Measurements from ENCODE around the gene PTGDR2.

PTGDR2 gene

GRCh38 chr11:60874421-60875365 is 18.9 kb upstream of the PTGDR2 start:
- DNase-seq = no peak

DNA sequence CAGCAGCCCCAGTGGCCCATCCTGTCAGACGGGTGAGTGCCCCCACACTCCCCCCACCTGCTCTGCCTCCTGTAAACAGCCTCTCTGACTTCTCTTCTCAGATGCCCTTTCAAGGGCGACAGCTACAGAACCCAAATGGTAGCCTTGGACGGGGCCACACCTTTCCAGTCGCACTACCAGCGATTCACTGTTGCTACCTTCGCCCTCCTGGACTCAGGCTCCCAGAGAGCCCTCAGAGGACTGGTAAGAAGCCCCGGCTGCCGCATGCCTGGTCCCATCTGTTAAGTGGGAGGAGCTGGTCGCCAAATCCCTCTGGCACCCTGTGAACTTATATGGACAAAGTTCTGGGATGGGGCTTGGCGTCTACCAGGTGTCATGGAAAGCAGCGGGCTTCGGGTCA is 17.8 kb upstream of the PTGDR2 start:
- no peak for DNase-seq

DNA sequence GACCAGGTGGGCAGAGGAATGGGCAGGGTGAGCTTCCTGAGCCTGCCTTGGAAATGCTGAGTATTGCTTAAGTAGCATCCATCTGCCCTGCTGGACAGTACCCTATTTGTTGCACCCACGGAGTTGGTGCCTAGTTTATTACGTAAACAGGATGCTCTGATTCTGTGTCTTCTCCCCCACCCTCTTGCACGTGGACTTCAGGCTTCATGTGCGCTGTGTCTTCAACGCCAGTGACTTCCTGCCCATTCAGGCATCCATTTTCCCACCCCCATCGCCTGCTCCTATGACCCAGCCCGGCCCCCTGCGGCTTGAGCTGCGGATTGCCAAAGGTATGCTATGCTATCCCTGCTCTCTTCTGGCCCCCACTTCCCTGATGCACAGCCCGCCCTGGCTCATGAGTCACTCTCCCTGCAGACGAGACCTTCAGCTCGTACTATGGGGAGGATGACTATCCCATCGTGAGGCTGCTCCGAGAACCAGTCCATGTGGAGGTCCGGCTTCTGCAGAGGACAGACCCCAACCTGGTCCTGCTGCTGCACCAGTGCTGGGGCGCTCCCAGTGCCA is 17.3 kb upstream of the PTGDR2 start:
- DNase-seq = peak in 1 of 14 donors; percentile 61

DNA sequence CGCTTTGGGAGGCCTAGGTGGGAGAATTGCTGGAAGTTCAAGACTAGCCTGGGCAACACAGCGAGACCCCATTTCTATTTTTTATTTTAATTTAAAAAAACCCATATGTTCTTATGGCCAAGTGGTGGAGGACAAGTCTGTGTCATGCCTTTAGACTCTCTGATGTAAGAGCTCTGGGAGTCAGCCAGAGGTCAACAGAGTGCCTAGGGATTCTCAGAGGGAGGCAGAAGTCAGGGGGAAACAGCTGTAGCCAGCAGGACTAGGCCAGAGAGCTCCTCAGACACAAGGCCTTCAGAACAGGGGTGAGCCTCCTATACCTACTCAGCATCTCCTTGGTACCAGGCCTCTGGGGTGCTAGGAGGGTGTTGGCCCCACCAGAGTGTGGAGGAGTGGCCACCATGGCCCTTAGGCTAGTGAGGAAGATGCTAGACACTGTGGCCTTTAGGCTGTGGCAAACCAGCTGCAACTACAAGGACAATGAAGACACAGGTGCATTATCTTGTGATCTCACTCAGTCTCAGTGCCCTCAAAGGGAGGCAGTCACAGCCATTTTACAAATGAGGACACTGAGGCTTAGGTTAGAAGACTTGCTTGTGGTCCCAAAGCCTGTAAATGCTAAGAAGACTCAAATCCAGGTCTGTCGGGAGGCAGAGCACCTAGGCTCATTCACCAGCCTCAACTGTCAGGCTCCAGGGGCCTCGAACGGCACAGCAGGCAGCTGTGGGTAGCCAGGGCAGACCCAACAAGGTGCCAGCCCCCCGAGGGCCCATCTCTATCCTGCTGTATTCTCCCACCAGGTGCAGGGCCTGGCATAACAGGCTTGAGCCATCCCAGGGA is 16.6 kb upstream of the PTGDR2 start:
- DNase-seq = no peak

DNA sequence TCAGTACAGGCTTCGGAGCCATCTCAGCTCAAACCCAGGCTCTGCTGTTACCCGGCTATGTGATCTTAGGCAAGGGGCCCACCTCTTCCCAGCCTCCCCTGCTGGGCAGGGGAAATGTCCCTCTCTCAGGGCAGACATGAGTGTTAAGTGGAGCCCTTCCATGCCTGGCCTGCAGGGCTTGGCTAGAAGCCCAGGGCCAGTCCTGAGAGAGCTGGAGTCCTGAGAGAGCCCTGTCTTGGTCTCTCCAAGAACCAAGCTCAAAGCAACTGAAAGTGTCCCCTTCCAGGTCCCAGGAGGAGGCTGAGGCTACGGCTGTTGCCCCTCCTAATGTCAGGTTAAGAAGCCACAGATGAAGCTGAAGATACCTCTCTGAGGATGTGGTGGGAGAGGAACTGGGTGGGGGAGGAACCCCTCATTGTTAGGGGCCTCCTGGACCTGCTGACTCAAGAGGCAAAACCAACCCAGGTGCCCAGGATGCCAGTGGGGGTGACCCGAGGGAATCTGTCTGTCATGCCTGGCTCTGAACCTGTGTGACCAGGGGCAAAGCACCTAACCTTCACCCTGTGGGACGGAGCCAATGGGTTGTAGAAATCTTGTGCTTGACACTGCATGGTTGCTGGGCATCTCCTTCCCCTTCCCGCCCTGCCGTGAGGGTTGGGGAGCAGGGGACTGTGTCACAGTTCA is 15.8 kb upstream of the PTGDR2 start:
- peak in 1 of 14 donors; percentile 12 for DNase-seq

DNA sequence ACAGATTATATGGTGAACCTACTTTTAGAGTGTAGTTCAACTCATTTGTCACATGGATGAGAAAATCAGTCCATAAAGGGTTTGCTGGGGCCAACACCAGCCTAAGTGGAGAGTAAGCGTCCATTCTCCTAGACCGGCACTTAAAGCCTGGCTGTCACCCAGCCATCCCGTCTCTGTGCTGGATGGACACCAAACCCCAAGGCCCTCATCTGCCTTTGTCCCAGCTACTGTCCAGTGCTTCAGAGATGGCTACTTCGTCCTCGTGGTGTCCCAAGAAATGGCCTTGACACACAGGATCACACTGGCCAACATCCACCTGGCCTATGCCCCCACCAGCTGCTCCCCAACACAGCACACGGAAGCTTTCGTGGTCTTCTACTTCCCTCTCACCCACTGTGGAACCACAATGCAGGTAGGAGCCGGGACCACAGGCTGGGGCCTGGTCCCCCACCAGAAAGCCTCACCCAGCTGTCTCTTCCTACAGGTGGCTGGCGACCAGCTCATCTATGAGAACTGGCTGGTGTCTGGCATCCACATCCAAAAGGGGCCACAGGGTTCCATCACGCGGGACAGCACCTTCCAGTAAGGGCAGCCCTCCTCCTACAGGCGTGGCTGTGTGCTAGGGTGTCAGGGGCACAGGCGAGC is 15.1 kb upstream of the PTGDR2 start:
- no peak for DNase-seq

DNA sequence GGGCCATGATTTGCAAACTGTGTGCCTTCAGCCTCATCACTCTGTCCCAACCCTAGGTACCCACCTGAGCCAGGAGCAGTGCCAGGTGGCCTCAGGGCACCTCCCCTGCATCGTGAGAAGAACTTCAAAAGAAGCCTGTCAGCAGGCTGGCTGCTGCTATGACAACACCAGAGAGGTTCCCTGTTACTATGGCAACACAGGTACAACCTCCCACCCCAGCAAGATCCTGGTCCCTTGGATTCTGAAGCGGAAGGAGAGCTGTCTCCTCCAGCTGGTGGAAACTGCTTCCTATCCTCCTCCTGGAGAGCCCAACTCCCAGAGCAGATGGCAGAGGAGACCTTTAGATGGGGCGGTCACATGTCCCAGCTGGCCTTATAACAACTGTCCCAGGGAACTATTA is 14.5 kb upstream of the PTGDR2 start:
- DNase-seq = peak in 1 of 14 donors; percentile 53

DNA sequence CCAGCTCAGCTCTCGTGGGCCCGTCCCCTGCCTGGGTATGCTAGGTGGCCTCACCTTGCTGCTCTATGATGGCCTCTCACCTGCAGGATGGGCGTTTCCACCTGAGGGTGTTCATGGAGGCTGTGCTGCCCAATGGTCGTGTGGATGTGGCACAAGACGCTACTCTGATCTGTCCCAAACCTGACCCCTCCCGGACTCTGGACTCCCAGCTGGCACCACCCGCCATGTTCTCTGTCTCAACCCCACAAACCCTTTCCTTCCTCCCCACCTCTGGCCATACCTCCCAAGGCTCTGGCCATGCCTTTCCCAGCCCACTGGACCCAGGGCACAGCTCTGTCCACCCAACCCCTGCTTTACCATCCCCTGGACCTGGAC is 13.7 kb upstream of the PTGDR2 start:
- no peak for DNase-seq

DNA sequence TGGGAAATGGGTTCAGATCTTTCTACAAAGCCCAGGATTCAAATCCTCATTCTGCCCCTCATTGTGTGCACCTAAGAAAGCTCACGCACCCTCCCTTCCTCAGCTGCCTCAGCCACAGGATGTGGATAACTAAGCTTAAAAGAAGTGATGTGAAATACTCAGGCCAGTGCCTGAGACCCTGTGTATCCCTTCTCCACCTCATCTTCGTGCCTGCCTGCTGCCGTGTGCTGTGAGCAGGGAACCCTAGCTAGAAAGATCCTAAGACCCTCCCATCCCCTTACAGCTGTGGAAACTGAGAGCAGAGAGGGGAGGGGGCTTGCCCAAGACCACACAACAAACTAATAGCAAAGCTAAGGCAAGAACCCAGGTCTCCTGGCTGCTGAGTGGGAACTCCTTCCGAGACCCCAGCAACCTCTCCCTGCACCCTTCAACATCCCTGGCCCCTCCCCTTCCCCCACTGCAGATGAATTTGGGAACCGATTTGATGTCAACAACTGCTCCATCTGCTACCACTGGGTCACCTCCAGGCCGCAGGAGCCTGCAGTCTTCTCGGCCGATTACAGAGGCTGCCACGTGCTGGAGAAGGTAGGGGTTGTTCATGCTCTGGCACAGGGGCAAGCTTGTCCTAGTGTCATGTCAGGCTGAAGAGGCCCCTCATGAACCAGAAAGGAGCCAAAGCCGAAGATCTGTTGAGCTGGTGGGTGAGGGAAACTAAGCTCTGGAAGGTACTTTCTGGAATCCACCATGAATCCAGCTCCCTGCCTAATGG is 13.1 kb upstream of the PTGDR2 start:
- no peak for DNase-seq

DNA sequence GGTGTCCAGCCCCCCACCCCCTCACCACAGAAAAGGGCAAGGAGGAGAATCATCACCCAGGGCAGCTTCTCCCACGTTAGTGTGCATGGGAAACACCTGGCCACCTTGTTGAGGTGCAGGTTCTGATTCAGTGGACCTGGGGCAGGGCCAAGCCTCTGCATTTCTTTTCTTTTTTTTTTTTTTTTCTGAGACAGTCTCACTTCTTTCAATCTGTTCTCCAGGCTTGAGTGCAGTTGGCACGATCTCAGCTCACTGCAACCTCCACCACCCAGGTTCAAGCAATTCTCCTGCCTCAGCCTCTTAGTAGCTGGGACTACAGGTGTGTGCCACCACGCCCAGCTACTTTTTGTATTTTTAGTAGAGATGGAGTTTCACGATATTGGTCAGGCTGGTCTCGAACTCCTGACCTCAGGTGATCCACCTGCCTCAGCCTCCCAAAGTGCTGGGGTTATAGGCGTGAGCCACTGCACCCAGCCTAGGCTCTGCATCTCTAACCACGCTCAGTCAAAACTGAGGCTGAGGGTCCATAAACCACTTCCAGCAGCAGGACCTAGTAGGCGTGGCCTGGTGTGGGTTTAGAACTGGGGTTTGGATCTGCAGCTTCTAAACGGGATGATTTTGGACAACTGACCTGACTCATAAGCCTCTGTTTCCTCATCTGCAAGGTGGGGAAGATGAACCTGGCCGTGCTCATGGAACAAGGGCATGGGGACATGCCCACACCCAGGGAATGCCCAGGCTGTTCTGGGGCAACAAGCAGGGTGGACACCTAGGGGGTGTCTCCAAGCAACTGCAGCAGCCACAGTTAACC is 12.3 kb upstream of the PTGDR2 start:
- DNase-seq = no peak

- DNase-seq = no peak
Measured at GRCh38 chr11:60866911-60867870, 11.4 kb upstream of the PTGDR2 start, which contains the start of gene ZP1. TSS of gene ZP1 (plus strand) at chr11:60867542. CDS start at chr11:60867562, 20 bp downstream.

DNA sequence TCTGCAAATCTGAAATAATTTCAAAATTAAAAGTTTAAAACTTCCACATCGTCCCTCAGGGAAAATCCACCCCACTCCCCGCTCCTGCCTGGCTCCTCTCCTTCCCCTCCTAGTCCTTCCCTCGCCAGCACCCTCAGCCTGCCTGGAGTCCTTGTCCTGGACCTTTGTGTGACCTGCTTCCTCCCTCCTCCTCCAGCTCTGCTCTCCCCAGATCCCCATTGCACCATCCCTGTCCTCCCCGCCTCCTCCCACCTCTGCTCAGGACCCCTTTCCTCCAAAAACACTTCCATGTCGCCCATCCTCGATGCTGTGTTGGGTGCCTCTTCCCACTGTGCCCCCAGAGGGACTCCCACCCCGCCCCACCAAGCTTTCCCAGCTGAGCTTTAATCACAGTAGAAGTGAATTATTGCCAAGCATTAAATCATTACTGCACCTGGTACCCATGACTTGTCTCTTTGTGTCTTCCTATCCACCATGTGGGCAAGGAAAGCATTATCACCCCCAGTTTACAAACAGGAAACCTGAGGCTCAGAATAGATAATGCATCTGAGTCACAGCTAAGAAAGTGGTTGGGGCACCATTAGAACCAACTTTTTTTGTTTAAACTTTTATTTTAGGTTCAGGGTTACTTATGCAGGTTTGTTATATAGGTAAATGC is 9.2 kb upstream of the PTGDR2 start:
- no peak for DNase-seq

DNA sequence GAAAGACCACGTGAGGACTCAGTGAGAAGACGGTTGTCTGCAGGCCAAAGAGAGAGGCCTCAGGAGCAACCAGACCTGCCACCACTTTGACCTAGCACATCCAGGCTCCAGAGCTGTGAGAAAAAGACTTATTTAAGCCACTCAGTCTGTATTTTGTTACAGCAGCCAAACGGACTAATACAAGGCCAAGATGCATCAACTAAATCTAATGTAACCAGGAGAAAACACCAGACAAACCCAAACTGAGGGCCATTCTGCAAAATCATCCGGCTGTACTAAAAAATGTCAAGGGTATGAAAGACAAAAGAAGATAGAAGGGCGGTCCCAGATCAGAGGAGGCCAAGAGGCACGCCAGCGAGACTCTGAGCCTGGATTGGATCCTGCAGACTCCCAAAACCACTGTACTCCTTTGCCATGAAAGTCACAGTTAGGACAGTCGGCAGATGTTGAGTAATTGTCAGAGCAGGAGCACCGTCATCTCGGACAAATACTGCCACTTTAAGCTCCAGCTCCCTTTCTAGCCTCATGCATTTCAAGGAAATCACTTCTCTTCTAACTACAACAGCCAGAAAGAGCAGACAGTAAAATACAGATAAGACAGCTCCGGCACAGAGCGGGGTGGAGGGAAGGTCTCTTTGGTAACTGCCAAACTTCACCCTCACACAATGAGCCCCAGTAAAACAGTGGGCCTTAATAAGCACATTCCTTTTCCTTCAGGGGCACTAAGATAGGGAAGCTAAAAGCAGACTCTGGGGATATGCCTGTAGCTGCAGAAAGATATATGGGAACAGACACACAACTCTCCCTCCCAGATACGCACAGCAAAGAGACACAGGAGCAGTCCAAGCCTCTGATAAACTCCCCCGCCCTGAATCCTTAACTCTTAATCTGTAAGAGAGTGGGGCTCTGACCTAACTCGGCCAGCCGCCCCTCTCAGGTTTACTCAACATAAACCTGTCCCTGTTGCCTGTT is 8.1 kb upstream of the PTGDR2 start:
- DNase-seq = no peak

- DNase-seq = no peak
Measured at GRCh38 chr11:60862171-60862570, 6.4 kb upstream of the PTGDR2 start.

DNA sequence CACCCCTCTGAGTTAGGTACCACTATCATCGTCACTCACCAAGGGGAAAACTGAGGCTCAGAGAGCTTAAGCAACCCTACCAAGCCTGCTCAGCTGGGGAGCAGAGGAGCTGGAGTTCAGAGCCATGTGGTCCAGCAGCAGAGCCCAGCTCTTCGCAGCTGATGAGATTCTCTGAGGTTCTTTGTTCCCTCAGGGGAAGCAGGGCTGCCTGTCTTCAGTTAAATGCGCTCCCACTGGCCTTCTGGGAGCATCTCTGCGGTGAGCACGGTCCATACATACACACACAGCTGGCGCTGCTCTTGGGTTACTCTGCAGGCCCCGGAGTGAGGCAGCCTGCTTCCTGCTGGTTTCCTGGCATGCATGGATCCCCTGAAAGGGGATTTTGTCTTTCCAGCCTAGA is 5.2 kb upstream of the PTGDR2 start:
- peak in 3 of 14 donors; percentile 15 to 42 (median 15) for DNase-seq

DNA sequence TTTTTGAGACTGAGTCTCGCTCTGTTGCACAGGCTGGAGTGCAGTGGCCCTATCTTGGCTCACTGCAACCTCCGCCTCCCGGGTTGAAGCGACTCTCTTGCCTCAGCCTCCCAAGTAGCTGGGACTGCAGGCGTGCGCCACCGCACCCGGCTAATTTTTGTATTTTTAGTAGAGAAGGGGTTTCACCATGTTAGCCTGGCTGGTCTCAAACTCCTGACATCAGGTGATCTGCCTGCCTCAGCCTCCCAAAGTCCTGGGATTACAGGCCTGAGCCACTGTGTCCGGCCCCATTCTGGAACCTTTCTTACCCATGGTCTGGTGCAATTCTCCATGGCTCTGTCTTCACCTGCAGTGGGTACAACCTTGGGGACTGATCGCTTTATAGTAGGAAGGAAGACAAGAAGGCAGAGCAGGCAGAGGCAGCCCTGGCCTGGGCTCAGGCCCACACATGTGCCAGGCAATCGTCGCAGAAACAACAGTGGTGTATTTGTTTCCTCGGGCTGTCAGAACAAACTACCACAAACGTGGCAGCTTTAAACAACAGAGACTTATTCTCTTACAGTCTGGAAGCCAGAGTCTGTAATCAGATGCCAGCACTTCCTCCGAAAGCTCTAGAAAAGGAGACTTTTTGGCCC is 4.0 kb upstream of the PTGDR2 start:
- DNase-seq = peak in 8 of 14 donors; percentile 17 to 74 (median 34)

All from C1 segment of cervical spinal cord (tissue), 14 donors.